Myocyte (in vitro differentiated cells): ENCODE measurements around the gene LDLRAD4. TPM values are rescaled to one million over a fixed set of nuclear protein-coding genes. Genes with fewer than 3 reads are reported as not detected.
A peak's percentile ranks its signal among the peaks of the same experiment; 100 is the strongest.
"Not testable (repeated sequence)": the region's sequence is repeated elsewhere in the genome, so short reads cannot be mapped to it uniquely, and the experiment has no call there.

Experiments
- DNase-seq: peaks from one replicate; pipeline ENCODE4 v3.0.0-alpha.2; 2012; ENCODE audit warnings: low read depth
- total RNA-seq: library from RNA; depleted of rRNA; stranded (reverse); fragments of >200 nt; gene quantifications from 2 replicates; pipeline ENCODE4 v1.2.3, GENCODE V29; 2014

The LDLRAD4 gene
- total RNA-seq, 1 donor from 2014 or later, result 1.7 TPM

GRCh38 chr18:13454363-13455150, 236.0 kb downstream of the LDLRAD4 start:
- no peak for DNase-seq

DNA sequence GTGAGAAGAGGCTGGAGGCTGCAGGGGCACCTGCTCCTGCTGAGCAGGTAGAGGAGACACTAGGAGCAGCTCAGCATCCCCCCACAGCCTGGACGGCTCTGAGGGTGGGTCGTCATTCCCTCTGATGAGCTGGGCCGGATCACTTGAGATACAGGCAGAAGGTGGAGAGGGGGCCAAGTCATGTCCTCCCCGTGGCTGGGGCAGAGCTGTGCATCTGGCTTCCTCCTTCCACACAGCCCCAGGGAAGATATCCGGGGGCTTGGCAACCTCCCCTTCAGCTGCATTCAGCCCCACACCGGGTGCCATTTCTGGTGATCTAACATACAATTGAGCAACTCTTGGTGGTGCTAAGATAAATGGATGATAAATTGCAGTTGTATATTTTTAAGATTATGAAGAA, 236.9 kb downstream of the LDLRAD4 start:
- DNase-seq, result no peak

DNA sequence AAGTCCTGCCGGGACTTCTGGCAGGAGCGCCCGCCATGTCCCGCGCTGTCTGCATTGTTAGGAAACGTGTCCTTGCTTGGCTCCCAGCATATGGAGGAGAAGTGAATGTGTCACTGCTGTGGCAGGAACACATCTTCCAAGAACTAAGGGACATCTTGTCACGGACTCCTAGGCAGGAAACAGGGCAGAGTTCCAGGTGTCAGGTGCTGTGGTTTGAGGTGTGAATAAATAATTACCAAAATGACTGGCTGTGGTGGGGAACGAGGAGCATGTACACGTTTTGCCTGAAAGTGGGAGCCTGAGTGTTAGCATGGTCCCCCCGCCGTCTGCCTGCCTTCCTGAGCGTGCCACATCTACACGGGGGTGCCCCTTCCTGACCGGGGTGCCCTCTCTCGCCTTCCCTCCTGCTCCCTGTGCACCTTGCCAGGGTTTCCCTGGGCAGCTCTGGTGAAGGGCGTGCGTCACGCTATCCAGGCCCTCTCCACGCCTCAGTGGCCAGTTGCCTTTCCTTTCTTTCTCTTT, 237.5 kb downstream of the LDLRAD4 start:
- no peak for DNase-seq

DNA sequence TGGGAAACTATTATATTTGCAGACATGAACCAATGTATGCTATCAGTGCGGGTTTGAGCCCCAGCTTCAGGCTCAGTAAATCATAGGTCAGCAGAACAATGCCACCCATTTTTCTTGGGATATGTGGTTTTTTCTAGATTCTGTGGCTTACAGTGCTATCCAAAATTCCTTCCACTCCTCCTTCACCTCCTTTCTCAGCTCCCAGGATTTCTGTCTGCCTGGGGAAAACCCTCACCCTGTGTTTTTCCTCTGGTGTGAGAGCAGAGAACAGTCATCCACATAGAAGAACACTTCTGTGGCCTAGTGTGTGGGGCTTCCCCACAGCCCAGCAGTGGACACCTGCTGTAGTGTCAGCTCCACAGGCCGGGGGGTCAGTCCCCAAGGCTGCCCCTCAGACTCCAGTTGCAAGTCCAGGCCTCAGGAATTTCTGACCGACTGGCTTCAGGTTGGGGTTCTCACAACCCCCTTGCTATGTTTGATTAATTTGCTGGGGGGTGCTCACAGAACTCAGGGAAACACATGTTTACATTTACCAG, 238.2 kb downstream of the LDLRAD4 start:
- DNase-seq, result no peak

DNA sequence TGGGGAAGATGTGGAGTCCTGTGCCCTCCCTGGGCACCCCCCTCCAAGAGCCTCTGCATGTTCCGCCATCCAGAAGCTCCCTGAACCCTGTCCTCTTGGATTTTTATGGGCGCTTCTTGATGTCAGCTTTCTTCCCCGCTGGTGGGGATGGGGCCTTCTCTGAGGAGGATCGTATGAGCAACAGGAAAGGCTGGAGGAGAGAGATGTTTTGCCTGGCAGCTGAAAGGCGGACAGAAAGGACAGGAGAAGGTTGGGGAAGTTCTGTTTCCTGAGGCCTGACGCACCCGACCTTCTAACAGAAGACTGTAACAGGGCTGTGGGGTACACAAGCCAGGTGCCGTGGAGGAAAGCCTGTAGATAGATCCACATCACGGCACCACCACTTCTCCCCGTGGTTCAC, 238.8 kb downstream of the LDLRAD4 start:
- DNase-seq, result no peak

DNA sequence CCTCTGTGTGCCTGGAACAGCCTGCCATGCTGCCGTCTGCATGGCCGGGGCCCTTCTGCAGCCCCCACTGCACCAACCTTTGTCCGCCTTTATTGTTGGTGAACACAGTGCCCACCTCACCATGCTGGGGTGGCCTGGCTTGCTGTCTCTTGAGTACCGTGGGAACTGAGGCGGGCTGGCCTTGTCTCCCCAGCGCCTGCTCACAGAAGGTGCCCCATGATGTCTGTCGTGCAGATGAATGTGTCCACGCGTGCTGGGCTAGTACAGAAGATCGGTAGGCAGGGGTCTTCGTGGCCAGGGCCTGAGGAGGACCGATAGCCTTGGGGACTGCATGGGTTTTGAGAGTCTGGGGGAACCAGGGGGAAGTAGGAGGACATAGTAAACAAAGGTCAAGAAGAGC, 242.4 kb downstream of the LDLRAD4 start:
- DNase-seq, result no peak

- DNase-seq, result peak; percentile 21
Measured at GRCh38 chr18:13461469-13461868, 242.9 kb downstream of the LDLRAD4 start.

- peak; percentile 64 for DNase-seq
Measured at GRCh38 chr18:13461936-13462335, 243.4 kb downstream of the LDLRAD4 start.

DNA sequence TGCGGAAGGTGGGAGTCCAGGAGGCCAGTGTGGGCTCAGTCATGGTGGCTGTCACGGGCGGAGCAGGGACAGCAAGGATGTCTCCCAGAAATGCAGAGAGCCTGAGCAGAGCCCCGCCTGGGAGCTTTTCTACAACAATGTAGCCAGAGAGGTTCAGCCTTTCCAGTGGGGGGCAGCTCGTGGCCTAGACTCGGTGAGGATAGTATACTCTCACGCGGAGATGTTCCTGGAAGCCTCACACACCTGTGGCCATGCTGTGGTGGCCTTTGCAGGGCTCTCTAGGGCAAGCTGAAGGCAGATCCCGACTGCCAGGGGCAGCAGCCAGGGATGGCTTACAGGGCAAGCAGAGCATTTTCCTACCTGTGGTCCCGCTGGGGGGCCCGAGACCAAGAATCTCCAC, 244.1 kb downstream of the LDLRAD4 start:
- DNase-seq, result no peak

- no peak for DNase-seq
Measured at GRCh38 chr18:13463526-13464210, 245.1 kb downstream of the LDLRAD4 start.

- DNase-seq, result no peak
Measured at GRCh38 chr18:13464432-13465123, 246.0 kb downstream of the LDLRAD4 start.

- no peak for DNase-seq
Measured at GRCh38 chr18:13465124-13465446, 246.5 kb downstream of the LDLRAD4 start.

DNA sequence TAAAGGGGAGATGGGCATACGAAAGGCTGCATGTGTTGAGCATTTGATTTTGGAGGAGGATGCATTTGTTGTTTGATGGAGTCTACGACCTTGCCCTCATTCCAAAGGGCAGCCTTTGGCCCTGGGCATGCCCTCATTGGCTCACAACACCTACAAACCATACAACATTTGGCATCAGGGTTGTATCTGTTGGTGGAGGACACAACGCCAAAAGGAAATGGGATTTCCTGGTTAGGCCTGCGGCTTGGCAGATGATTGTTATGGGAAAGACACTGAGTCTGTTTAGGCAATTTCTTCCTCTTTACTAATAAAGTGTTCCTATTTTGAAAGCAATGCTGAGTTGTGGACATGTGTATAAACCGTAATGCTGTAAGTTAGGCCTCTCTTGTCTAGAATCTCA, 246.9 kb downstream of the LDLRAD4 start:
- no peak for DNase-seq

DNA sequence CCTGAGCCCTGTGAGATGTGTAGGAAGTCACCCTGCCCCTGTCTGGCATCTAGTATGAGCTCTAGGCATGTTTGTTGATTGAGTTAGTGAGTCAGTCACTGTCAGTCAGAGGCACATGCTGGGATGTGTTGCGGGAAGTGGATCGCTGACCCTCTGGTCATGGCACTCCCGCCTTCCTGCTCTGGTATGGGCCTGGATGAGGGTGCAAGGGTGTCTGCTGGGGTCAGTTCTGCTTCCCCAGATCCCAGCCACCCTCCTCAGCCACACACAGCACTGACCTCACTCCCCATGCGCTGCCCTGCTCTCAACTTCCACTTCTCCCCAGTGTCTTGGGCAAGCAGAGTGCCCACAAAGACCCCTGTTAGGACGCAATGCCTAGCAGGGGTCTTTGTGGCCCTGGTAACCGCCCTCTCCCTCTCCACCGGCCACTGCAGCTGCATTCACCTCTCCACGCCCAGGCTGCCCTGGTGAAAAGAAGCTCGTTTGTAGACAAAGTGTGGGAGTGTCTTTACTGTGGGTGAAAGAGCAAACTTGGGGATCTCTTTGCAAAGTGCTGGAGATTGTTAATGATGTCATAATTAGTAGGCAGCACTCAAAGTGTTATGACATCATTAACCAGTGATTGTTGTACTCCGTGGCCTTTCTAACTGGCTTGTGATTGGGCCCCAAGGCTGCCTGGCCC, 252.1 kb downstream of the LDLRAD4 start:
- no peak for DNase-seq

DNA sequence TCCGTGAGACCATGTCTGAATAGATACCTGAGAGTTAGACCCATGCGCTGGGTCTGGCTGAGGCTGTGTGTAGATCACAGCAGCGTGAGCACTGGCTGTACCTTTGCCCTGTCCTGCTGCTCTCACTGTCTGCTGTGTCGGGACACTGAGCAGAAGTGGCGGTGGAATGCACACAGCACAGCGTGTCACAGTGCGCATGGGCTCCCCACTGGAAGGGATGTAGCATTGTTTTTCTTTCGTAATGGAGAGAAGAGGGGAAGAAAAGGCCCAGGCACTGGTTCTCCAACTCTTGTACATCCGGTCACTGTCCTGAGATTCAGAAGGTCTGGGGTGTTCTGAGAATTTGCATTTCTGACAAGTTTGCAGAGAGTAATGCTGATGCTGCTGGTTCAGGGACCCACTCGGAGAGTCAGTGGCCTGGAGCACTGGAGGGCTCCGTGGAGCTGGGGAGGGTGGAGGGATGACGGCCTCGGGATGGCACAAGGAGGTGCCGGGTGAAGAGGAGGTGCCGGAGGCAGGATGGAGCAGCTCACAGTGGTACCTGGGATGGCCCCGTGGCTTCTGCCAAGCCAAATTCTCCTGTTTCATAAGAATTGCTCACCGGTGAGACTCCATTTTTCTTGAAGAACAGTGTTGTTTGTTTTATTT, 252.8 kb downstream of the LDLRAD4 start:
- no peak for DNase-seq

DNA sequence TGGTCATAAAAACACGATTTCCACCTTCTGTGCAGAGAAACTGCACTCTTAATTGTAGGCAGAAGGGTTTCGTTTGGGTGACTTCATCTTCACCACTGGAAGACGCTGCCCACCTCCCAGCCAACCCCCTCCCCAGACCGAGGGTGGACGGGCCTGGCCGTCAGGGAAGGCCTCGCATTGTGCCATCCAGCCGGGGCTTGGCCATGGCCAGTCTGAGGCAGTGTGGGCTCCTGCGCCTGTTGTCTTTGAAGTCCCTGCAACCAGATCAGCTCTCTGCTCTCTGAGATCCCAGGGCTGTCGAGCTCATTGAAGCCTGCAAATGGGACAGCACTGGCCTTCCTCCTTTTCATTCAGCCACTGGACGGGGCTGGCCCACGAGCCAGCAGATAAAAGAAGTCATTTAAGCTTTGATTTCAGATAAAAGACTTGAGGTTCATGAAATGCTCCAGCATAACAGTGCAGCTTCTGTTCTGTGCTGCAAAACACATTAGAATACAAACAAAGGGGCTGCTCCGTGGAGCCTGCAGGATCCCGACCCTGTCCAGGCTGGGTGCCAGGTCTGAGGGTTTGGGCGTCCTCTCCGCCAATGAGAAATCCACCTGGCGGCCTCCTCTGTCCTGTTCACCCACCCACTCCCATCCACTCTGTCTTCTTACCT, 253.5 kb downstream of the LDLRAD4 start:
- no peak for DNase-seq

- no peak for DNase-seq
Measured at GRCh38 chr18:13473751-13474150, 255.2 kb downstream of the LDLRAD4 start.

DNA sequence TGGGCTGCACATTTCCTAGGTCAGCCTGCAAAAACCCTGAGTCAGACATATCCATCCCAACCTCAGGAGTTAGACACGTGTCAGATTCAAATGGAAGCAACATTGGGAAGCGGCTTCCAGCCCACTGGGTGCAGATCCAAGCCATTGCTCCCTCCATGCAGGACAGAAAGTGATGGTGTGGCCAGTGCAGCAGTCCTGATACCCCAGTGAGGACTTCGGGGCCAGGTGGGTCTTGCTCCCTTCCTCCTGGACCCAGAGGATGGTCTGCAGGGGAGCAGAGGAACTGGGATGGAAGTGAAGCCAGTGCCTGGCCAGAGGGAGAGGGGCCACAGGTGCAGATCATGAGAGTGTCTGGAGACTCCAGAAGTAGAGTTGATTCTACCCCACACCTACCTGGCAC, 255.8 kb downstream of the LDLRAD4 start:
- no peak for DNase-seq

- no peak for DNase-seq
Measured at GRCh38 chr18:13474907-13475545, 256.5 kb downstream of the LDLRAD4 start.

- not testable (repeated sequence) for DNase-seq
Measured at GRCh38 chr18:13476312-13476711, 257.8 kb downstream of the LDLRAD4 start.
